Activated naive CD4-positive, alpha-beta T cell treated with anti-CD3 and anti-CD28 coated beads, Interleukin-2, amount 50 U/mL, for 16 hours (primary cell): ENCODE results near the gene CPNE4.

Experiments
- DNase-seq: peaks from one replicate; pipeline ENCODE4 v3.0.0-alpha.2; 2020

CPNE4 gene

GRCh38 chr3:131730581-131730980 lies 304.2 kb downstream of the CPNE4 start:
- no peak for DNase-seq

- DNase-seq = no peak
Observed at GRCh38 chr3:131729643-131730017, 305.2 kb downstream of the CPNE4 start.

GRCh38 chr3:131728898-131729642 lies 305.7 kb downstream of the CPNE4 start:
- DNase-seq = no peak

GRCh38 chr3:131725414-131725813 lies 309.4 kb downstream of the CPNE4 start:
- no peak for DNase-seq

GRCh38 chr3:131723343-131723742 lies 311.5 kb downstream of the CPNE4 start:
- no peak for DNase-seq

GRCh38 chr3:131717493-131717892 lies 317.3 kb downstream of the CPNE4 start:
- no peak for DNase-seq

GRCh38 chr3:131716943-131717342 lies 317.9 kb downstream of the CPNE4 start:
- no peak for DNase-seq

- DNase-seq = no peak
Observed at GRCh38 chr3:131716007-131716406, 318.8 kb downstream of the CPNE4 start.

GRCh38 chr3:131714585-131715220 lies 320.1 kb downstream of the CPNE4 start:
- DNase-seq = no peak

GRCh38 chr3:131713416-131714123 lies 321.2 kb downstream of the CPNE4 start:
- DNase-seq = no peak

- DNase-seq = no peak
Observed at GRCh38 chr3:131712662-131713061, 322.2 kb downstream of the CPNE4 start.

- no peak for DNase-seq
Observed at GRCh38 chr3:131711114-131711768, 323.6 kb downstream of the CPNE4 start.

- no peak for DNase-seq
Observed at GRCh38 chr3:131708241-131708640, 326.6 kb downstream of the CPNE4 start.

- no peak for DNase-seq
Observed at GRCh38 chr3:131705558-131706051, 329.2 kb downstream of the CPNE4 start.

GRCh38 chr3:131705099-131705498 lies 329.7 kb downstream of the CPNE4 start:
- DNase-seq = no peak

- DNase-seq = no peak
Observed at GRCh38 chr3:131704098-131704497, 330.7 kb downstream of the CPNE4 start.

- no peak for DNase-seq
Observed at GRCh38 chr3:131702146-131702545, 332.7 kb downstream of the CPNE4 start.

- DNase-seq = no peak
Observed at GRCh38 chr3:131701153-131701770, 333.6 kb downstream of the CPNE4 start.

- no peak for DNase-seq
Observed at GRCh38 chr3:131699001-131699400, 335.8 kb downstream of the CPNE4 start.

- no peak for DNase-seq
Observed at GRCh38 chr3:131694376-131694775, 340.4 kb downstream of the CPNE4 start.

GRCh38 chr3:131692356-131692755 lies 342.5 kb downstream of the CPNE4 start:
- DNase-seq = no peak

- DNase-seq = no peak
Observed at GRCh38 chr3:131690800-131691199, 344.0 kb downstream of the CPNE4 start.

- no peak for DNase-seq
Observed at GRCh38 chr3:131688370-131688769, 346.4 kb downstream of the CPNE4 start.
